Brain microvascular endothelial cell (primary cell): Measurements from ENCODE around the gene PHACTR1.
A peak's percentile ranks its signal among the peaks of the same experiment; 100 is the strongest.

Experiments
- DNase-seq: peaks from one replicate; pipeline ENCODE4 v3.0.0-alpha.2; 2020
- H3K27ac ChIP-seq: fragments of 250-450 bp; sonication (Bioruptor Pico); 2 replicates; pipeline ENCODE4 v1.5.1; 2020; ENCODE audit warnings: mild to moderate bottlenecking, moderate library complexity
- H3K27me3 ChIP-seq: fragments of 250-450 bp; sonication (Bioruptor Pico); replicated peaks from 2 replicates; pipeline ENCODE4 v1.5.1; 2020; ENCODE audit warnings: mild to moderate bottlenecking
- H3K36me3 ChIP-seq: fragments of 250-450 bp; sonication (Bioruptor Pico); replicated peaks from 2 replicates; pipeline ENCODE4 v1.5.1; 2020; ENCODE audit warnings: mild to moderate bottlenecking
- H3K4me3 ChIP-seq: 2 replicates; pipeline ENCODE4 v1.5.1; 2011; ENCODE audit warnings: low read depth, mild to moderate bottlenecking, control low read depth, low read length, moderate library complexity
- in situ Hi-C: cut with HindIII; loops from 2 replicates; pipeline ENCODE4 v1.10.0; 2017; ENCODE audit warnings: low sequenced_read_pairs, low pct_ligation_motif_present
- TF ChIP-seq, protein P1 (sequence below): IDR thresholded peaks from 2 replicates; pipeline ENCODE4 v1.5.1; 2011; ENCODE audit warnings: low read depth, mild to moderate bottlenecking, moderate library complexity, low read length, control low read depth, inconsistent platforms; ENCODE audit errors: missing control alignments

PHACTR1 gene

GRCh38 chr6:12956991-12957320 lies 240.4 kb downstream of the PHACTR1 start:
- in situ Hi-C loops, result no loop called here
- no peak for DNase-seq
- Histone ChIP-seq H3K4me3 (peak overlapping the region; percentile 65), H3K27me3 (no peaks in the 10 kb centered on the region), H3K27ac (no peak overlapping the region), H3K36me3 (no peaks in the 10 kb centered on the region)
- TF ChIP-seq, protein P1, sequence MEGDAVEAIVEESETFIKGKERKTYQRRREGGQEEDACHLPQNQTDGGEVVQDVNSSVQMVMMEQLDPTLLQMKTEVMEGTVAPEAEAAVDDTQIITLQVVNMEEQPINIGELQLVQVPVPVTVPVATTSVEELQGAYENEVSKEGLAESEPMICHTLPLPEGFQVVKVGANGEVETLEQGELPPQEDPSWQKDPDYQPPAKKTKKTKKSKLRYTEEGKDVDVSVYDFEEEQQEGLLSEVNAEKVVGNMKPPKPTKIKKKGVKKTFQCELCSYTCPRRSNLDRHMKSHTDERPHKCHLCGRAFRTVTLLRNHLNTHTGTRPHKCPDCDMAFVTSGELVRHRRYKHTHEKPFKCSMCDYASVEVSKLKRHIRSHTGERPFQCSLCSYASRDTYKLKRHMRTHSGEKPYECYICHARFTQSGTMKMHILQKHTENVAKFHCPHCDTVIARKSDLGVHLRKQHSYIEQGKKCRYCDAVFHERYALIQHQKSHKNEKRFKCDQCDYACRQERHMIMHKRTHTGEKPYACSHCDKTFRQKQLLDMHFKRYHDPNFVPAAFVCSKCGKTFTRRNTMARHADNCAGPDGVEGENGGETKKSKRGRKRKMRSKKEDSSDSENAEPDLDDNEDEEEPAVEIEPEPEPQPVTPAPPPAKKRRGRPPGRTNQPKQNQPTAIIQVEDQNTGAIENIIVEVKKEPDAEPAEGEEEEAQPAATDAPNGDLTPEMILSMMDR, result no peak

- peak overlapping the region; percentile 68 for H3K27ac ChIP-seq
- peak overlapping the region; percentile 65 for H3K4me3 ChIP-seq
- peak; percentile 46 for DNase-seq
- H3K36me3 ChIP-seq, result no peaks in the 10 kb centered on the region
- no peaks in the 10 kb centered on the region for H3K27me3 ChIP-seq
- TF ChIP-seq, protein P1, result no peak
- in situ Hi-C loops, result no loop called here
Measured at GRCh38 chr6:12957321-12958051, 240.9 kb downstream of the PHACTR1 start.

- Histone ChIP-seq H3K36me3 (no peaks in the 10 kb centered on the region), H3K4me3 (peak overlapping the region; percentile 65), H3K27me3 (no peaks in the 10 kb centered on the region), H3K27ac (no peak overlapping the region)
- DNase-seq, result peak; percentile 5
- TF ChIP-seq, protein P1, result no peak
- in situ Hi-C loops, result no loop called here
Measured at GRCh38 chr6:12958052-12958706, 241.6 kb downstream of the PHACTR1 start.

DNA sequence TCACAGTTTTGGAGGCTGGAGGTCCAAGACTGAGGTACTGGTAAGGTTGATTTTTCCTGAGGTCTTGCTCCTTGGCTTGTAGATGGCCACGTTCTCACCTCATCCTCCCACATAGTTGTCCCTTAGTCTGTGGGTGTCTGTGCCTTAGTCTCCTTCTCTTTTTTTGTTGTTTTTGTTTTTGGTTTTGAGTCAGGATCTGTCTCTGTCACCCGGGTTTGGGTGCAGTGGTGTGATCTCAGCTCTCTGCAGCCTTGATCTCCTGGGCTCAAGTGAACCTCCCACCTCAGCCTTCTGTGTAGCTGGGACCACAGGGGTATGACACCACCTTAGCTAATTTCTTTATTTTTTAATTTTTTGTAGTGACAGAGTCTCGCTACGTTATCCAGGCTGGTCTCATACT lies 245.2 kb downstream of the PHACTR1 start:
- no peaks in the 10 kb centered on the region for H3K27me3 ChIP-seq
- H3K4me3 ChIP-seq, result no peak overlapping the region
- DNase-seq, result no peak
- in situ Hi-C loops, result no loop called here
- H3K27ac ChIP-seq, result no peak overlapping the region
- TF ChIP-seq, protein P1, result no peak
- H3K36me3 ChIP-seq, result no peaks in the 10 kb centered on the region

- no peaks in the 10 kb centered on the region for H3K36me3 ChIP-seq
- no peak overlapping the region for H3K4me3 ChIP-seq
- H3K27ac ChIP-seq, result no peak overlapping the region
- H3K27me3 ChIP-seq, result no peaks in the 10 kb centered on the region
- in situ Hi-C loops, result no loop called here
- TF ChIP-seq, protein P1, result no peak
- no peak for DNase-seq
Measured at GRCh38 chr6:12962529-12962928, 246.0 kb downstream of the PHACTR1 start.
